H1 (cell line): ENCODE measurements around the gene SOCS6. TPM values are rescaled to one million over a fixed set of nuclear protein-coding genes. Genes with fewer than 3 reads are reported as not detected.

Source experiments
- CTCF ChIA-PET: fragments of 300-600 bp; sonication (Branson Sonifier 250); formaldehyde crosslinking; loops from one replicate; lab custom pipeline; 2021; ENCODE audit not compliant: partially characterized antibody; lab: Charles Lee
- POLR2A ChIA-PET: fragments of 300-600 bp; sonication (Branson Sonifier 250); formaldehyde crosslinking; loops from one replicate; lab custom pipeline; 2021; ENCODE audit warnings: inconsistent platforms; ENCODE audit not compliant: partially characterized antibody; lab: Charles Lee
- DNase-seq, 2 experiments: peaks; one replicate each; pipeline versions ENCODE4 v3.0.0 to v3.0.0-alpha.2; 2010 to 2022; ENCODE audit warnings: low spot score in 2 of 2, low read depth in 1 of 2, mixed read lengths in 1 of 2
- FAIRE-seq: peaks from 2 replicates; lab custom pipeline; 2011; peaks lifted over from hg19 to GRCh38; lab: Jason Lieb, UNC
- H2AFZ ChIP-seq: 2 replicates; pipeline ENCODE4 v1.8.1; 2012; ENCODE audit warnings: low read length, inconsistent platforms
- H2AK5ac ChIP-seq: 2 replicates; pipeline ENCODE4 v1.6.1; 2013; ENCODE audit warnings: low read depth, low read length
- H2BK120ac ChIP-seq: replicated peaks from 2 replicates; pipeline ENCODE3; 2013; ENCODE audit warnings: low read depth, low read length, inconsistent platforms
- H2BK12ac ChIP-seq: 2 replicates; pipeline ENCODE4 v1.6.1; 2013; ENCODE audit warnings: low read depth, low read length
- H2BK15ac ChIP-seq: 2 replicates; pipeline ENCODE4 v1.6.1; 2013; ENCODE audit warnings: low read length
- H2BK20ac ChIP-seq: 2 replicates; pipeline ENCODE4 v1.6.1; 2013; ENCODE audit warnings: low read length
- H2BK5ac ChIP-seq: 2 replicates; pipeline ENCODE4 v1.6.1; 2013; ENCODE audit warnings: low read depth, low read length
- H3K14ac ChIP-seq: 2 replicates; pipeline ENCODE4 v1.6.1; 2013; ENCODE audit warnings: inconsistent platforms; ENCODE audit not compliant: insufficient read length
- H3K18ac ChIP-seq: 2 replicates; pipeline ENCODE4 v1.6.1; 2013; ENCODE audit warnings: low read length; ENCODE audit errors: extremely low read depth
- H3K23ac ChIP-seq: 2 replicates; pipeline ENCODE4 v1.6.1; 2013; ENCODE audit warnings: inconsistent platforms; ENCODE audit not compliant: insufficient read length
- H3K23me2 ChIP-seq: 2 replicates; pipeline ENCODE4 v1.6.1; 2013; ENCODE audit warnings: low read depth, low read length
- H3K27ac ChIP-seq: 2 replicates; pipeline ENCODE4 v1.6.1; 2011; ENCODE audit warnings: low read depth, low read length, inconsistent platforms
- H3K27me3 ChIP-seq, 4 experiments: replicated peaks in 1 of 4; 1 replicate in 1 of 4; 2 replicates in 3 of 4; pipeline versions ENCODE4 v1.6.1 to v1.8.1; 2011 to 2013; ENCODE audit warnings: low read length in 3 of 4, mild to moderate bottlenecking in 3 of 4, inconsistent platforms in 2 of 4, mixed read lengths in 2 of 4, moderate library complexity in 1 of 4; ENCODE audit not compliant: control insufficient read depth in 3 of 4, insufficient read depth in 3 of 4; ENCODE audit errors: extremely low read depth in 1 of 4
- H3K36me3 ChIP-seq, 4 experiments: 2 replicates each; pipeline versions ENCODE4 v1.6.1 to v1.8.1; 2011 to 2013; ENCODE audit warnings: mild to moderate bottlenecking in 4 of 4, low read length in 3 of 4, moderate library complexity in 2 of 4, control low read depth in 1 of 4, inconsistent platforms in 1 of 4; ENCODE audit not compliant: insufficient read depth in 4 of 4, control insufficient read depth in 2 of 4
- H3K4ac ChIP-seq: replicated peaks from 2 replicates; pipeline ENCODE3; 2013; ENCODE audit warnings: low read length, low read depth, mixed read lengths, inconsistent platforms; ENCODE audit not compliant: insufficient read length
- H3K4me1 ChIP-seq, 4 experiments: replicated peaks in 1 of 4; 1 replicate in 1 of 4; 2 replicates in 3 of 4; pipeline versions ENCODE4 v1.6.1 to v1.8.1; 2011 to 2013; ENCODE audit warnings: low read length in 3 of 4, inconsistent platforms in 2 of 4, mixed read lengths in 1 of 4; ENCODE audit not compliant: insufficient read depth in 4 of 4, control insufficient read depth in 3 of 4
- H3K4me2 ChIP-seq, 2 experiments: 2 replicates each; pipeline versions ENCODE4 v1.6.1 to v1.8.1; 2011 to 2013; ENCODE audit warnings: low read depth in 2 of 2, low read length in 2 of 2, control low read depth in 1 of 2, inconsistent platforms in 1 of 2, mild to moderate bottlenecking in 1 of 2; ENCODE audit not compliant: insufficient read depth in 1 of 2
- H3K4me3 ChIP-seq, 4 experiments: fragments of 200-600, 300-600 bp in 1 of 4; sonication (generic), shearing (Covaris generic), sonication (Bioruptor Twin) in 1 of 4; 2 replicates each; pipeline versions ENCODE4 v1.5.1 to v1.8.1; 2011 to 2016; ENCODE audit warnings: low read length in 4 of 4, low read depth in 3 of 4, control low read depth in 2 of 4, inconsistent platforms in 2 of 4, mild to moderate bottlenecking in 2 of 4, mixed read lengths in 1 of 4, moderate library complexity in 1 of 4; ENCODE audit not compliant: insufficient read depth in 2 of 4; ENCODE audit errors: extremely low read depth in 1 of 4
- H3K56ac ChIP-seq: replicated peaks from 2 replicates; pipeline ENCODE3; 2013; ENCODE audit warnings: low read depth, mild to moderate bottlenecking, mixed read lengths, low read length, inconsistent platforms; ENCODE audit not compliant: insufficient read length
- H3K79me1 ChIP-seq: 2 replicates; pipeline ENCODE4 v1.6.1; 2013; ENCODE audit warnings: low read depth, low read length, control low read depth
- H3K79me2 ChIP-seq, 2 experiments: 2 replicates each; pipeline versions ENCODE4 v1.6.1 to v1.8.1; 2012 to 2013; ENCODE audit warnings: low read length in 2 of 2, mild to moderate bottlenecking in 2 of 2, inconsistent platforms in 1 of 2; ENCODE audit not compliant: insufficient read depth in 2 of 2, control insufficient read depth in 1 of 2
- H3K9ac ChIP-seq, 4 experiments: replicated peaks in 1 of 4; 1 replicate in 1 of 4; 2 replicates in 3 of 4; pipeline versions ENCODE4 v1.6.1 to v1.8.1; 2011 to 2013; ENCODE audit warnings: low read depth in 3 of 4, low read length in 3 of 4, control low read depth in 2 of 4, mild to moderate bottlenecking in 2 of 4, moderate library complexity in 2 of 4, inconsistent platforms in 1 of 4; ENCODE audit errors: extremely low read depth in 1 of 4
- H3K9me3 ChIP-seq, 2 experiments: 2 replicates each; pipeline versions ENCODE4 v1.6.1 to v1.8.1; 2012 to 2013; ENCODE audit warnings: mild to moderate bottlenecking in 2 of 2, moderate library complexity in 2 of 2, control low read depth in 1 of 2, inconsistent platforms in 1 of 2, low read depth in 1 of 2, low read length in 1 of 2, mixed read lengths in 1 of 2; ENCODE audit not compliant: insufficient read depth in 2 of 2
- H4K20me1 ChIP-seq, 2 experiments: replicated peaks in 1 of 2; 2 replicates each; pipeline versions ENCODE3 to v1.8.1; 2011 to 2013; ENCODE audit warnings: inconsistent platforms in 2 of 2, low read length in 2 of 2, mild to moderate bottlenecking in 1 of 2; ENCODE audit not compliant: insufficient read depth in 2 of 2, control insufficient read depth in 1 of 2
- H4K5ac ChIP-seq: 2 replicates; pipeline ENCODE4 v1.6.1; 2013; ENCODE audit warnings: low read length, low read depth, mixed read lengths, inconsistent platforms; ENCODE audit not compliant: insufficient read length
- H4K8ac ChIP-seq: 2 replicates; pipeline ENCODE4 v1.8.0; 2013; ENCODE audit warnings: mild to moderate bottlenecking, moderate library complexity, low read length, inconsistent platforms; ENCODE audit not compliant: insufficient read depth; ENCODE audit errors: extremely low read depth
- H4K91ac ChIP-seq: replicated peaks from 2 replicates; pipeline ENCODE3; 2013; ENCODE audit warnings: low read length, mixed read lengths, inconsistent platforms; ENCODE audit not compliant: insufficient read length
- CBX5 ChIP-seq: fragments of 300-800, 300-1000 bp; sonication (generic); IDR thresholded peaks from 2 replicates; pipeline ENCODE4 v1.7.1; 2016; ENCODE audit warnings: antibody characterized with exemption, low read length, low read depth
- CBX8 ChIP-seq: fragments of 300-800, 300-1000 bp; sonication (generic); IDR thresholded peaks from 2 replicates; pipeline ENCODE4 v1.7.1; 2016; ENCODE audit warnings: low read depth, low read length, borderline replicate concordance
- CHD1 ChIP-seq: IDR thresholded peaks from 2 replicates; pipeline ENCODE4 v1.6.1; 2012; ENCODE audit warnings: low read depth, low read length, improper control_type of control experiment
- HDAC6 ChIP-seq: IDR thresholded peaks from one replicate; pipeline ENCODE4 v1.7.1; 2012; ENCODE audit warnings: low read depth, mild to moderate bottlenecking, inconsistent platforms, low read length, moderate library complexity
- KDM4A ChIP-seq: IDR thresholded peaks from one replicate; pipeline ENCODE4 v1.7.1; 2012; ENCODE audit warnings: low read depth, mild to moderate bottlenecking, moderate library complexity, low read length, inconsistent platforms; ENCODE audit not compliant: severe bottlenecking
- POLR2A ChIP-seq, 2 experiments: IDR thresholded peaks; 1 replicate in 1 of 2; 2 replicates in 1 of 2; pipeline ENCODE4 v1.6.1; 2011; ENCODE audit warnings: low read depth in 2 of 2, low read length in 2 of 2, mild to moderate bottlenecking in 2 of 2; ENCODE audit errors: control extremely low read depth in 1 of 2
- POLR2AphosphoS5 ChIP-seq: IDR thresholded peaks from 2 replicates; pipeline ENCODE4 v1.6.1; 2011; ENCODE audit warnings: low read depth, low read length
- RBBP5 ChIP-seq: IDR thresholded peaks from 2 replicates; pipeline ENCODE4 v1.7.1; 2012; ENCODE audit warnings: low read depth, mild to moderate bottlenecking, inconsistent platforms, low read length, moderate library complexity, borderline replicate concordance
- TAF1 ChIP-seq: IDR thresholded peaks from 2 replicates; pipeline ENCODE4 v1.6.1; 2011; ENCODE audit warnings: mild to moderate bottlenecking, low read depth, low read length
- TBP ChIP-seq: IDR thresholded peaks from 2 replicates; pipeline ENCODE4 v1.6.1; 2011; ENCODE audit warnings: low read depth, low read length, improper control_type of control experiment
- TEAD4 ChIP-seq: IDR thresholded peaks from 2 replicates; pipeline ENCODE4 v1.6.1; 2012; ENCODE audit warnings: low read depth, low read length, inconsistent platforms, mixed read lengths
- WGBS, 2 experiments: shearing (Covaris generic) in 1 of 2; methylation state at CpG; one replicate each; pipeline versions ENCODE4 v1.1.6 to v1.1.7; 2013 to 2015; ENCODE audit warnings: low lambda C conversion rate in 2 of 2, mixed read lengths in 2 of 2, inconsistent platforms in 1 of 2, low coverage in 1 of 2, missing lambda C conversion rate in 1 of 2; ENCODE audit not compliant: insufficient replicate concordance in 2 of 2, insufficient coverage in 1 of 2, insufficient read length in 1 of 2; ENCODE audit errors: extremely low coverage in 1 of 2, missing lambda C conversion rate in 1 of 2; 5-methylcytosine and 5-hydroxymethylcytosine counted together
- long read RNA-seq, 2 experiments: library from RNA in 1 of 2; library from capped mRNA in 1 of 2; stranded (forward); transcript quantifications; one replicate each; pipeline ENCODE4 v2.0.0, GENCODE V29; 2021; ENCODE audit warnings: inconsistent platforms in 1 of 2
- polyA minus RNA-seq, 3 experiments: library from RNA; depleted of rRNA, polyadenylated mRNA; stranded (reverse); fragments of >200 nt; gene quantifications; 1 replicate in 2 of 3; 2 replicates in 1 of 3; pipeline ENCODE4 v1.2.3, GENCODE V29; 2011
- polyA plus RNA-seq, 7 experiments: library from polyadenylated mRNA; depleted of rRNA in 3 of 7; stranded (reverse) in 5 of 7; unstranded in 2 of 7; fragments of >200 nt in 5 of 7; fragments of 200-250 nt in 2 of 7; gene quantifications; 1 replicate in 5 of 7; 2 replicates in 1 of 7; 4 replicates in 1 of 7; pipeline versions ENCODE4 v1.2.1 to v1.2.3, GENCODE V29; 2011 to 2013; ENCODE audit warnings: missing spikeins in 2 of 7, mixed read lengths in 2 of 7
- total RNA-seq: library from RNA; stranded (reverse); fragmentation: NEBNext Ultra II Directional; extraction: Animal tissue kit (Norgen Biotek cat#: 25700); gene quantifications from 2 replicates; pipeline ENCODE4 v1.2.1, GENCODE V29; 2021

The SOCS6 gene
- 20.7 and 22.9 TPM in 2 replicates for total RNA-seq
- 7.3 and 9.1 TPM in 2 replicates for polyA plus RNA-seq (2011; rRNA removed)
- 10.8 TPM for polyA plus RNA-seq (2011; cell fraction: cytosol; rRNA removed)
- 13.3 TPM for polyA plus RNA-seq (2011; cell fraction: nucleus; rRNA removed)
- polyA plus RNA-seq (2012, experiment 1 of 2), result 10.0 to 16.1 TPM (median 13.1 TPM) in 4 replicates
- polyA plus RNA-seq (2012, experiment 2 of 2), result 1.8 TPM
- polyA plus RNA-seq (2013, experiment 1 of 2), result 8.8 TPM
- polyA plus RNA-seq (2013, experiment 2 of 2), result 9.1 TPM
- 40.6 and 42.7 TPM in 2 replicates for polyA minus RNA-seq (2011; rRNA and poly(A)+ RNA removed)
- polyA minus RNA-seq (2011; cell fraction: cytosol; rRNA and poly(A)+ RNA removed), result 14.1 TPM
- polyA minus RNA-seq (2011; cell fraction: nucleus; rRNA and poly(A)+ RNA removed), result 29.5 TPM
- long read RNA-seq, experiment 1, full-length matches to known transcripts, result 1 of 14 reads
- long read RNA-seq, experiment 1, partial matches to known transcripts, result 13 of 14 reads
- long read RNA-seq, experiment 1, other reads (novel, unspliced or antisense), result 0 of 14 reads
- long read RNA-seq, experiment 2, partial matches to known transcripts, result 0 of 3 reads
- long read RNA-seq, experiment 2, other reads (novel, unspliced or antisense), result 3 of 3 reads

GRCh38 chr18:70288851-70289328 lies at the start of gene SOCS6:
TSS of gene SOCS6 (plus strand) at chr18:70289045. CDS start at chr18:70324669, 35,624 bp downstream.
- Histone ChIP-seq H3K23me2 (peaks cover 5% of the 10 kb centered on the region; the same call in 1 of the 2 replicates), H2AK5ac (no peak within 1 kb of the TSS), H2BK120ac (no peak within 1 kb of the TSS), H3K14ac (no peak within 1 kb of the TSS), H3K9me3 (no peaks in the 10 kb centered on the region), H3K4me2 (peak within 1 kb of the TSS; percentile 96 to 99), H2BK20ac (no peak within 1 kb of the TSS), H3K27me3 (no peaks in the 10 kb centered on the region), H3K79me1 (peaks cover 13% of the 10 kb centered on the region), H4K5ac (no peak within 1 kb of the TSS), H3K4me1 (peaks cover 0 to 7% (median 4%) of the 10 kb centered on the region in 4 experiments; a peak in 5 of 7 replicates), H4K8ac (peak within 1 kb of the TSS; percentile 95), H3K9ac (peak within 1 kb of the TSS; percentile 80 to 97 (median 93)), H2BK12ac (no peak within 1 kb of the TSS), H2BK5ac (peak within 1 kb of the TSS; percentile 31; the same call in 1 of the 2 replicates), H4K91ac (peak within 1 kb of the TSS; percentile 42), H3K23ac (no peak within 1 kb of the TSS), H3K56ac (no peak within 1 kb of the TSS), H2AFZ (peak within 1 kb of the TSS; percentile 98), H3K27ac (peak within 1 kb of the TSS; percentile 79; the same call in 1 of the 2 replicates), H3K4ac (peak within 1 kb of the TSS; percentile 46), H3K4me3 (peak within 1 kb of the TSS; percentile 75 to 91 (median 84)), H4K20me1 (peaks cover 5 to 7% of the 10 kb centered on the region in 2 experiments), H3K18ac (peak within 1 kb of the TSS; percentile 48), H3K36me3 (no peaks in the 10 kb centered on the region), H3K79me2 (peaks cover 19 to 43% of the 10 kb centered on the region in 2 experiments), H2BK15ac (0 out of 2 replicates have a peak within 1 kb of the TSS, but pooled peaks have one; percentile 72)
- DNase-seq (peak in 1 of 2 experiments; percentile 76), FAIRE-seq (no peak)
- CTCF ChIA-PET, result no interaction called here
- WGBS, 2 experiments, result 0% methylated on average over 14 of the region's 77 CpGs; no CpG with 5 or more reads in 1 of the 2 experiments
- POLR2A ChIA-PET, result interaction anchor here (0.6 to 1.0 kb wide), 2 partner anchors 12 to 130 kb away, joined by 3 to 4 read pairs; no protein-coding TSS in a partner anchor
- TF ChIP-seq CBX5 (no peak), TAF1 (peak; percentile 81), TEAD4 (no peak), TBP (peak; percentile 56; the same call in 1 of the 2 replicates), POLR2AphosphoS5 (no peak; the same call in 1 of the 2 replicates), POLR2A (IDR thresholded peaks at IDR 0.05; ENCODE audit: control extremely low read depth in 1 of 2, low read depth in 2 of 2, low read length in 2 of 2) (peak; percentile 59 to 88), CBX8 (no peak), RBBP5 (peak; percentile 91; the same call in 1 of the 2 replicates), HDAC6 (no peak), KDM4A (peak; percentile 58), CHD1 (no peak)
